Psoas muscle (tissue), 8 donors: ENCODE data around the gene RPP38. TPM values are rescaled to one million over a fixed set of nuclear protein-coding genes. Genes with fewer than 3 reads are reported as not detected.
A peak's percentile ranks its signal among the peaks of the same experiment; 100 is the strongest.

Source experiments
- ATAC-seq, 4 donors: fragments of 200-7000 bp; cut with Tn5 transposase; one replicate each; pipeline ENCODE4 v1.9.1; 2020; ENCODE audit warnings: moderate library complexity in 3 of 4, mild to moderate bottlenecking in 2 of 4
- DNase-seq, 2 donors: peaks; one replicate each; pipeline ENCODE4 v3.0.0-alpha.2; 2020
- H3K27ac ChIP-seq: fragments of 200-600 bp; one replicate; pipeline ENCODE4 v1.8.0; 2022
- H3K27me3 ChIP-seq, 3 donors: fragments of 200-600 bp in 1 of 3; one replicate each; pipeline versions ENCODE4 v1.6.1 to v1.8.0; 2013 to 2022; ENCODE audit warnings: low read length in 2 of 3, mild to moderate bottlenecking in 2 of 3, moderate library complexity in 1 of 3; ENCODE audit not compliant: insufficient read depth in 3 of 3
- H3K36me3 ChIP-seq, 2 donors: fragments of 200-600 bp in 1 of 2; one replicate each; pipeline versions ENCODE4 v1.6.1 to v1.8.0; 2013 to 2022; ENCODE audit warnings: low read depth in 1 of 2, mild to moderate bottlenecking in 1 of 2, moderate library complexity in 1 of 2; ENCODE audit not compliant: insufficient read depth in 1 of 2
- H3K4me1 ChIP-seq: fragments of 200-600 bp; one replicate; pipeline ENCODE4 v1.8.0; 2022
- H3K4me3 ChIP-seq: fragments of 200-600 bp; one replicate; pipeline ENCODE4 v1.8.0; 2022; ENCODE audit warnings: mild to moderate bottlenecking
- H3K9me3 ChIP-seq: fragments of 200-600 bp; one replicate; pipeline ENCODE4 v1.8.0; 2022
- WGBS, 3 donors: extraction: QIAGEN DNeasy Blood & Tissue Kit; methylation state at CpG; one replicate each; pipeline versions ENCODE4 v1.1.6 to v1.1.7; 2013; 5-methylcytosine and 5-hydroxymethylcytosine counted together
- intact Hi-C, 2 donors: fragments of 100-400 bp; cut with DNase I; formaldehyde crosslinking; loops; one replicate each; pipeline versions ENCODE4 v1.11.0 to v1.14.2; 2022
- polyA plus RNA-seq, 3 donors: library from polyadenylated mRNA; stranded (reverse); fragments of 200-250 nt; gene quantifications; one replicate each; pipeline ENCODE4 v1.2.3, GENCODE V29; 2013
- total RNA-seq, 4 donors: library from RNA; stranded (reverse); fragmentation: NEBNext Ultra II Directional in 2 of 4; extraction: Animal tissue kit (Norgen Biotek cat#: 25700) in 2 of 4; gene quantifications; one replicate each; pipeline versions ENCODE4 v1.2.1 to v1.2.4, GENCODE V29; 2021 to 2023
- TF ChIP-seq, protein P1 (sequence below): fragments of 200-600 bp; IDR thresholded peaks from one replicate; pipeline ENCODE4 v1.8.0; 2022; ENCODE audit warnings: antibody characterized with exemption
- donor health status: healthy with polysubstance abuse.
- donor health status: DM: no; HTN: no; CAD: no; lungs with moderate emphysema.
- donor health status: Bipolar disorder and iron deficiency.
- donor health status: healthy.
- donor health status: DM: yes; HTN: yes; CAD: no.
- donor health status: DM: no; HTN: no; CAD: no.
- donor health status: DM: no; HTN: no; CAD: no.
- donor health status: DM: yes; HTN: yes; CAD: no.

RPP38 gene
- total and polyA plus RNA-seq, 7 donors = 7.3 to 21.9 (median 17.2) TPM

DNA sequence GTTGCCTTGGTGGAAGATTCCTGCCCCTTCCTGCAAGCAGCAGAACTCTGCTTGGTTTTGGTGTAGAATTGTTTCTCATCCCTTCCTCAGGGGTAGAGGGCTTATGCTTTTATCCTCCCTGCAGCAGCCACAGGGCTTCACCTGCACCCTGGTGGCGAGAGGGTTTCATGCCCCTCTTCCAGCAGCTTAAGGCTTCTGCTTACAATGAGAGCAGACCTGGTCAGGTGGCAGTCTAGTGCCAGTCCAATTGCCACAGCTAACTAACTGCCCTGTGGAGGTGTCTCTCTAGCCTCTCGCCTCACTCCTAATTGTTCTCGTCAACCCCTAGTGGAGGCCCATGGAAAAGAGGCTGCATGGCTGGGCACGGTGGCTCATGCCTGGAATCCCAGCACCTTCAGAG lies 27.9 kb upstream of the RPP38 start:
- no peaks in the 10 kb centered on the region for H3K36me3 ChIP-seq
- no peak overlapping the region for H3K27ac ChIP-seq
- no peak overlapping the region for H3K4me3 ChIP-seq
- intact Hi-C loops = no loop called here
- TF ChIP-seq, protein P1, sequence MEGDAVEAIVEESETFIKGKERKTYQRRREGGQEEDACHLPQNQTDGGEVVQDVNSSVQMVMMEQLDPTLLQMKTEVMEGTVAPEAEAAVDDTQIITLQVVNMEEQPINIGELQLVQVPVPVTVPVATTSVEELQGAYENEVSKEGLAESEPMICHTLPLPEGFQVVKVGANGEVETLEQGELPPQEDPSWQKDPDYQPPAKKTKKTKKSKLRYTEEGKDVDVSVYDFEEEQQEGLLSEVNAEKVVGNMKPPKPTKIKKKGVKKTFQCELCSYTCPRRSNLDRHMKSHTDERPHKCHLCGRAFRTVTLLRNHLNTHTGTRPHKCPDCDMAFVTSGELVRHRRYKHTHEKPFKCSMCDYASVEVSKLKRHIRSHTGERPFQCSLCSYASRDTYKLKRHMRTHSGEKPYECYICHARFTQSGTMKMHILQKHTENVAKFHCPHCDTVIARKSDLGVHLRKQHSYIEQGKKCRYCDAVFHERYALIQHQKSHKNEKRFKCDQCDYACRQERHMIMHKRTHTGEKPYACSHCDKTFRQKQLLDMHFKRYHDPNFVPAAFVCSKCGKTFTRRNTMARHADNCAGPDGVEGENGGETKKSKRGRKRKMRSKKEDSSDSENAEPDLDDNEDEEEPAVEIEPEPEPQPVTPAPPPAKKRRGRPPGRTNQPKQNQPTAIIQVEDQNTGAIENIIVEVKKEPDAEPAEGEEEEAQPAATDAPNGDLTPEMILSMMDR = no peak
- no peaks in the 10 kb centered on the region for H3K9me3 ChIP-seq
- H3K27me3 ChIP-seq = no peaks in the 10 kb centered on the region
- ATAC-seq = no peak
- H3K4me1 ChIP-seq = no peaks in the 10 kb centered on the region
- 68 to 70% (median 69%) methylated on average over 4 of the region's 4 CpGs for WGBS, 3 donors
- no peak for DNase-seq

- ATAC-seq (no peak), DNase-seq (no peak)
- TF ChIP-seq, protein P1 = no peak
- Histone ChIP-seq H3K27ac (no peak overlapping the region), H3K4me3 (no peak overlapping the region), H3K27me3 (no peaks in the 10 kb centered on the region), H3K9me3 (no peaks in the 10 kb centered on the region), H3K36me3 (no peaks in the 10 kb centered on the region), H3K4me1 (no peaks in the 10 kb centered on the region)
- intact Hi-C loops = no loop called here
- WGBS, 3 donors = 95 to 98% (median 95%) methylated on average over 5 of the region's 5 CpGs
These were observed 24.8 kb upstream of the RPP38 start for GRCh38 chr10:15072358-15072757.

DNA sequence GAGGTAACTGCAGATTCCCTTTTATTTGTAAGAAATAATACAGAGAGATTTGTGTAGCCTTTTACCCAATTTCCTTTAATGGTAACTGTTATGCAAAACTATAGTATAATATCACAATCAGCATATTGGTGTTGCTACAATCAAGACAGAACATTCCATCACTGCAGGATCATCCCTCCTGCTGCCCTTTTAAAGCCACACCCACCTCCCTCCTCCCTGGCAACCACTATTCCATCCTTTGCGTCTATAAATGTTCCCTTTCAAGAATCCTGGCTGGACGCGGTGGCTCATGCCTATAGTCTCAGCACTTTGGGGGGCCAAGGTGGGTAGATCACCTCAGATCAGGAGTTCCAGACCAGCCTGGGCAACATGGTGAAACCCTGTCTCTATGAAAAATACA lies 21.7 kb upstream of the RPP38 start:
- H3K4me1 ChIP-seq = no peaks in the 10 kb centered on the region
- H3K4me3 ChIP-seq = no peak overlapping the region
- no peaks in the 10 kb centered on the region for H3K27me3 ChIP-seq
- no peak for DNase-seq
- TF ChIP-seq, protein P1 = no peak
- intact Hi-C loops = no loop called here
- H3K36me3 ChIP-seq = no peaks in the 10 kb centered on the region
- H3K9me3 ChIP-seq = no peaks in the 10 kb centered on the region
- no peak overlapping the region for H3K27ac ChIP-seq
- WGBS, 3 donors = 88 to 94% (median 89%) methylated on average over 3 of the region's 3 CpGs
- no peak for ATAC-seq

DNA sequence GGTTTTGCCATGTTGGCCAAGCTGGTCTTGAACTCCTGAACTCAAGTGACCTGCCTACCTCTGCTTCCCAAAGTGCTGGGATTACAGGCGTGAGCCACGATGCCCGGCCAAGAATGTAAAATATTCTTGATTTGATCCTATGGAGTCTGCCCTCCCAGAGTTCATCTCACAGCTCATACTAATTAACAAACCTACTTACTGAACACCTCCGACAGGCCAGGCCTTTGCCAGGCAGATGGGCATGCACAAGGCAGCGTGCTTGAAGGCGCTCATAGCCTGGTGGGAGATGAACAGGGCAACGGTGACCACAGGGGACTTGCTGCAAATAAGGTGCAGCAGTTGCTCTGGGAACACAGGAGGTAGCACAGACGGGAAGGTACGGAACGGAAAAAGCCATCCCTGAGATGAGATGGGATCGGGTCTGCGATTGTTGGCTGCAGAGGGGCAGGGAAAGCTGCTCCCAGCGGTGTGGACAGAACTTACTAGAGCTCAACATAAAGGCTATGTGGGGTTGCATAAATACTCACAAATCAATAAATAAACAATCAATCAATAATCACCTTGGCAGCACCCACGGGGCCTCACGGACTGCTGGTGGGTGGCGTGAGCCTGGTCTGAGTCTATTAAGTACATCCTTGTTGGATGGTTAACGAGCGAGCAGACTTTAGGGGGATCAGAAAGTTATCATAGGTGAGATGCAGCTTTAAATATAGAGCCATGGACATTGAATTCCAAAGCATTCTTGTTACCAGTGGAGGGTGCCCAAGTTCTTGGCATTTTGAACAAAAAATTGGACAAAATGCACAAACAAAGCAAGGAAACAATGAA lies 13.3 kb upstream of the RPP38 start:
- DNase-seq (no peak), ATAC-seq (no peak)
- H3K27me3 ChIP-seq = peaks cover 0 to 16% (median 0%) of the 10 kb centered on the region in 3 donors
- no peak overlapping the region for H3K27ac ChIP-seq
- TF ChIP-seq, protein P1 = no peak
- peak overlapping the region; percentile 62 for H3K4me3 ChIP-seq
- H3K4me1 ChIP-seq = peaks cover 9% of the 10 kb centered on the region
- H3K9me3 ChIP-seq = no peaks in the 10 kb centered on the region
- 55 to 56% (median 55%) methylated on average over 18 of the region's 18 CpGs for WGBS, 3 donors
- intact Hi-C loops = no loop called here
- H3K36me3 ChIP-seq = no peaks in the 10 kb centered on the region
